ENCODE results near the gene EARS2. TPM values are rescaled to one million over a fixed set of nuclear protein-coding genes. Genes with fewer than 3 reads are reported as not detected.
A peak's percentile ranks its signal among the peaks of the same experiment; 100 is the strongest.
"Not testable (repeated sequence)": the region's sequence is repeated elsewhere in the genome, so short reads cannot be mapped to it uniquely, and the experiment has no call there.

The EARS2 gene
- total and polyA plus RNA-seq, 9 of the 15 experiments (the other 6 are each of a cell fraction or from before 2014, with no cell fraction given): 17.6 to 58.6 (median 36.3) TPM

DNA sequence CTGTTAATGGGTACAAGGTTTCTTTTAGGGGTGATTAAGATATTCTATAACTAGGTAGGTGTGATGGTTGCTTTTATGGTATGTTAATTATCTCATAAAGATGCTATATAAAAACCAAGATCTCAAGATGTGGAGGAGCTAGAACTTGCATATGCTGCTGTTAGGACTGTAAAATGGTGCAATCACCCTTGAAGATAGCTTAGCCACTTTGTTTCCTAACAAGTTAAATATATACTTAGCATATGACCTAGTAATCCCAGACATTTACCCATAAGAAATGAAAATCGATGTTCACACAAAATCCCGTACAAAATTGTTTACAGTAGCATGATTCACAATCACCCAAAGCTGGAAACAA lies 71.9 kb downstream of the EARS2 start (continued):
- TF ChIP-seq, protein P1, sequence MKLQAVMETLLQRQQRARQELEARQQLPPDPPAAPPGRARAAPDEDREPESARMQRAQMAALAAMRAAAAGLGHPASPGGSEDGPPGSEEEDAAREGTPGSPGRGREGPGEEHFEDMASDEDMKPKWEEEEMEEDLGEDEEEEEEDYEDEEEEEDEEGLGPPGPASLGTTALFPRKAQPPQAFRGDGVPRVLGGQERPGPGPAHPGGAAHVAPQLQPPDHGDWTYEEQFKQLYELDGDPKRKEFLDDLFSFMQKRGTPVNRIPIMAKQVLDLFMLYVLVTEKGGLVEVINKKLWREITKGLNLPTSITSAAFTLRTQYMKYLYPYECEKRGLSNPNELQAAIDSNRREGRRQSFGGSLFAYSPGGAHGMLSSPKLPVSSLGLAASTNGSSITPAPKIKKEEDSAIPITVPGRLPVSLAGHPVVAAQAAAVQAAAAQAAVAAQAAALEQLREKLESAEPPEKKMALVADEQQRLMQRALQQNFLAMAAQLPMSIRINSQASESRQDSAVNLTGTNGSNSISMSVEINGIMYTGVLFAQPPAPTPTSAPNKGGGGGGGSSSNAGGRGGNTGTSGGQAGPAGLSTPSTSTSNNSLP (IDR thresholded peaks at IDR 0.05; ENCODE audit: borderline replicate concordance, low read depth, low read length): no peak
- no peak for TF ChIP-seq E2F3 (CRISPR knock-in tag; IDR thresholded peaks at IDR 0.05)
- no peak for TF ChIP-seq RBM34 (IDR thresholded peaks at IDR 0.05; ENCODE audit: borderline replicate concordance, insufficient read depth, low read length)
- no peak for TF ChIP-seq HNRNPUL1 (IDR thresholded peaks at IDR 0.05; ENCODE audit: low read length)

DNA sequence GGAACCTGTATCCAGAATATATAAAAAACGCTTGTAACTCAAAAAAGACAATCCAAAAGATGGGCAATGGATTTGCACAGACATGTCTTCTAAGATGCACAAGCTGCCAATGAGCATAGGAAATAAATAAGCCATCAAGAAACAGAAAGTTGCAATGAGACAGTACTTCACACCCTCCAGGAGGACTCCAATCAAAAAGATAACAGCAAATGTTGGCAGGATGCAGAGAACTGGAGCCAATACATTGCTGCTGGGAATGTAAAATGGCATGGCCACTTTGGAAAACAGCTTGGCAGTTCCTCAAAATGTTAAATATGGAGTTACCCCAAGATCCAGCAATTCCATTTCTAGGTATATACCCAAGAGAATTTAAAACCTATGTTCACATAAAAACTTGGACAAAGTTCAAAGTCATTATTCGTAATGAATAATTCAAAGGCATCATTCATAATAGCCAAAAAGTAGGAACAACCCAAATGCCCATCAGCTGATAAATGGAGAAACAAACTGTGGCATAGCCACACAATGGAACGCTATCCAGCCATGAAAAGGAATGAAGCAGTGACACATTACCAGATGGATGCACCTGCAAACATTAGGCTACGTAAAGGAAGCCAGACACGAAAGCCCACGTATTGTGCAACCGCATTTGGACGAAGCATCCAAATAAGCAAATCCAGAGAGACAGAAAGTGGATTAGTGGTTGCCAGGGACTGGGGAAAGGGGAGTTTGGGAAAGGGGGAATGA lies 72.5 kb downstream of the EARS2 start:
- in situ Hi-C loops (cut with MboI) (no loop called here), intact Hi-C loops (cut with micrococcal nuclease) (no loop called here)
- H3K27me3 ChIP-seq (ENCODE audit: control insufficient read depth in 2 of 2, insufficient read depth in 2 of 2, low read length in 2 of 2): no peaks in the 10 kb centered on the region
- DNase-seq (ENCODE audit: extremely low read depth in 1 of 4, low spot score in 3 of 4) (no peak), FAIRE-seq (no peak), ATAC-seq (no peak)
- no TSS peak for BruUV-seq (replicated peaks)
- no peak overlapping the region for H2AFZ ChIP-seq (ENCODE audit: low read depth, low read length)
- 89% methylated on average over 8 of the region's 8 CpGs for WGBS (ENCODE audit: insufficient coverage, low coverage, missing lambda C conversion rate)
- no peak overlapping the region for H3K4me3 ChIP-seq
- CTCF ChIA-PET (ENCODE audit: low intra/inter-chr PET ratio): no interaction called here
- H4K20me1 ChIP-seq (replicated peaks; ENCODE audit: control insufficient read depth, insufficient read depth, low read length): peaks cover 9% of the 10 kb centered on the region; the same call in 1 of the 2 replicates
- peaks cover 94% of the 10 kb centered on the region for H3K36me3 ChIP-seq (ENCODE audit: control insufficient read depth, insufficient read depth, low read length)
- H3K4me1 ChIP-seq (replicated peaks in 1 of 2; ENCODE audit: control insufficient read depth in 2 of 2, insufficient read depth in 2 of 2, low read length in 2 of 2): no peaks in the 10 kb centered on the region
- H3K79me2 ChIP-seq (ENCODE audit: control insufficient read depth, insufficient read depth, low read length): no peaks in the 10 kb centered on the region
- no peak overlapping the region for H3K27ac ChIP-seq (ENCODE audit: extremely low read depth, low read depth, low read length)
- H3K9me1 ChIP-seq (ENCODE audit: control insufficient read depth, insufficient read depth, low read length): peaks cover 2% of the 10 kb centered on the region
- no peak overlapping the region for H3K4me2 ChIP-seq (ENCODE audit: insufficient read depth, low read length)
- no peak overlapping the region for H3K9ac ChIP-seq (ENCODE audit: insufficient read depth in 1 of 2, low read depth in 2 of 2, low read length in 2 of 2)
- TF ChIP-seq CEBPB (tag; IDR thresholded peaks at IDR 0.05) (peak; percentile 46), TEAD1 (CRISPR knock-in tag; IDR thresholded peaks at IDR 0.05) (no peak), CEBPG (CRISPR knock-in tag; IDR thresholded peaks at IDR 0.05) (no peak), CEBPG (tag; conservative IDR thresholded peaks at IDR 0.05 in 1 of 2, IDR thresholded peaks at IDR 0.05 in 1 of 2) (0 out of 4 replicates have a peak, but pooled peaks of 1 of the 2 experiments have one; percentile 8)
- no peaks in the 10 kb centered on the region for H3K9me3 ChIP-seq (replicated peaks; ENCODE audit: control insufficient read depth, insufficient read depth, low read depth, low read length)
- POLR2A ChIA-PET: interaction anchor here (0.7 kb wide), 1 partner anchor 21 kb away, joined by 4 read pairs; no protein-coding TSS in a partner anchor

DNA sequence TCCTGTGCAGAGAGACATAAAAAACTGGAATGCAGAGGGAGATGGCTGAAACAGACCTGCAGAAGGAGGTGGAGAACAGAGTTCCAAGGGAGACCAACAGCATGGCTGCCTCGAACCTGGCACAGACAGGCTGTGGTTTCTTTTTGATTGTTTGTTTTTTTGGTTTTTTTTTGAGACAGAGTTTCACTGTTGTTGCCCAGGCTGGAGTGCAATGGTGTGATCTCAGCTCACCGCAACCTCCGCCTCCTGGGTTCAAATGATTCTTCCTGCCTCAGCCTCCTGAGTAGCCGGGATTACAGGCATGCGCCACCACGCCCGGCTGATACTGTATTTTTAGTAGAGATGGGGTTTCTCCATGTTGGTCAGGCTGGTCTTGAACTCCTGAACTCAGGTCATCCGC lies 73.7 kb downstream of the EARS2 start:
- in situ Hi-C loops (cut with MboI); H3K27ac ChIP-seq (ENCODE audit: extremely low read depth, low read depth, low read length); ATAC-seq; H3K4me3 ChIP-seq; intact Hi-C loops (cut with micrococcal nuclease); H3K9ac ChIP-seq (ENCODE audit: insufficient read depth in 1 of 2, low read depth in 2 of 2, low read length in 2 of 2); H3K4me2 ChIP-seq (ENCODE audit: insufficient read depth, low read length); H3K4me1 ChIP-seq (replicated peaks in 1 of 2; ENCODE audit: control insufficient read depth in 2 of 2, insufficient read depth in 2 of 2, low read length in 2 of 2); FAIRE-seq; DNase-seq (ENCODE audit: extremely low read depth in 1 of 4, low spot score in 3 of 4); CTCF ChIA-PET (ENCODE audit: low intra/inter-chr PET ratio); H3K79me2 ChIP-seq (ENCODE audit: control insufficient read depth, insufficient read depth, low read length); BruUV-seq (replicated peaks); H2AFZ ChIP-seq (ENCODE audit: low read depth, low read length); H3K9me3 ChIP-seq (replicated peaks; ENCODE audit: control insufficient read depth, insufficient read depth, low read depth, low read length); H3K9me1 ChIP-seq (ENCODE audit: control insufficient read depth, insufficient read depth, low read length); H3K27me3 ChIP-seq (ENCODE audit: control insufficient read depth in 2 of 2, insufficient read depth in 2 of 2, low read length in 2 of 2): not testable (repeated sequence)
- peaks cover 94% of the 10 kb centered on the region for H3K36me3 ChIP-seq (ENCODE audit: control insufficient read depth, insufficient read depth, low read length)
- peaks cover 11% of the 10 kb centered on the region; the same call in 1 of the 2 replicates for H4K20me1 ChIP-seq (replicated peaks; ENCODE audit: control insufficient read depth, insufficient read depth, low read length)
- WGBS (ENCODE audit: insufficient coverage, low coverage, missing lambda C conversion rate): 95% methylated on average over 8 of the region's 8 CpGs
- POLR2A ChIA-PET: interaction anchor here (1.4 kb wide), 1 partner anchor 8 kb away, joined by 5 read pairs; no protein-coding TSS in a partner anchor
